ENCODE measurements around the gene FAHD1.

Gene FAHD1

GRCh38 chr16:1826691-1827573 lies at the start of gene FAHD1, which contains the start of gene HAGH:
Gene FAHD1, plus strand, starts transcription at chr16:1827206. Its CDS starts 33 bp downstream, at chr16:1827239.
Gene HAGH, minus strand, starts transcription at chr16:1826825. Its CDS starts 38 bp downstream, at chr16:1826787.
- peak; percentile 90 to 93 for DNase-seq

GRCh38 chr16:1777375-1778199 lies 49.4 kb upstream of the FAHD1 start:
- DNase-seq: no peak

GRCh38 chr16:1778200-1779179 lies 48.5 kb upstream of the FAHD1 start:
- DNase-seq: no peak

GRCh38 chr16:1779234-1779701 lies 47.7 kb upstream of the FAHD1 start:
- no peak for DNase-seq

GRCh38 chr16:1779741-1780676 lies 47.0 kb upstream of the FAHD1 start:
- no peak for DNase-seq

- no peak for DNase-seq
Measured at GRCh38 chr16:1780677-1781072, 46.3 kb upstream of the FAHD1 start.

GRCh38 chr16:1781254-1781653 lies 45.8 kb upstream of the FAHD1 start:
- no peak for DNase-seq

GRCh38 chr16:1781758-1782407 lies 45.1 kb upstream of the FAHD1 start:
- DNase-seq: no peak

GRCh38 chr16:1782408-1783264 lies 44.4 kb upstream of the FAHD1 start, which contains the start of the genes NUBP2 and SPSB3:
Gene NUBP2, plus strand, starts transcription at chr16:1782960. Its CDS starts 61 bp downstream, at chr16:1783021.
Gene SPSB3, minus strand, starts transcription at chr16:1782571. Its CDS starts 1,088 bp downstream, at chr16:1781483.
- peak; percentile 100 for DNase-seq

GRCh38 chr16:1784977-1785845 lies 41.8 kb upstream of the FAHD1 start:
- DNase-seq: no peak

- DNase-seq: no peak
Measured at GRCh38 chr16:1785846-1786170, 41.2 kb upstream of the FAHD1 start.

GRCh38 chr16:1786242-1787055 lies 40.6 kb upstream of the FAHD1 start:
- no peak for DNase-seq

GRCh38 chr16:1787056-1787321 lies 40.0 kb upstream of the FAHD1 start:
- no peak for DNase-seq

- DNase-seq: no peak
Measured at GRCh38 chr16:1787322-1788094, 39.5 kb upstream of the FAHD1 start.

- no peak for DNase-seq
Measured at GRCh38 chr16:1788095-1788707, 38.8 kb upstream of the FAHD1 start.

- no peak for DNase-seq
Measured at GRCh38 chr16:1788708-1789100, 38.3 kb upstream of the FAHD1 start.

- DNase-seq: no peak
Measured at GRCh38 chr16:1789643-1790045, 37.4 kb upstream of the FAHD1 start.
